Stimulated activated CD8-positive, alpha-beta memory T cell treated with anti-CD3 and anti-CD28 coated beads, Interleukin-15, amount 100 ng/mL, for 1 hour (primary cell): ENCODE data around the gene HSD17B10.
"Not testable (repeated sequence)": the region's sequence is repeated elsewhere in the genome, so short reads cannot be mapped to it uniquely, and the experiment has no call there.

Experiments used
- DNase-seq: peaks from one replicate; pipeline ENCODE4 v3.0.0-alpha.2; 2020; ENCODE audit warnings: low read depth

HSD17B10 gene

DNA sequence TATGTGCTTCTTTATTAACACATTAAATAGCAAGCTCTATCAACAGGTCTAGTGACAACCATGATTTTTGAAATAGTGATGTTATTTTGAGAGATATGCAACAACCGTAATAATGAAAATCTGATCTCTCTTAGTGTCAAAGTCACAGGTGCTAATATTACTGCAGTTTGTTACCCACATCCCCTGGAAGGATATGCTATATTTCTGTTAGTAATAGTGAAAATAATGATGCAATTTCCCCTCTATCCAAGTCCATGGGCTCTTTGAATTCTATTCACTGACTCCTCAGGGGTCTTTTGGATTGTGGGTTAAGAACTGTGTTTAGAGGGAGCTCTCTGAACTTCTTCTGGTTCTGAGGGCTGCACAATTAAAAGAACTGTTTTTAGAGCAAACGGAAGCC is 3.0 kb upstream of the HSD17B10 start:
- no peak for DNase-seq

DNA sequence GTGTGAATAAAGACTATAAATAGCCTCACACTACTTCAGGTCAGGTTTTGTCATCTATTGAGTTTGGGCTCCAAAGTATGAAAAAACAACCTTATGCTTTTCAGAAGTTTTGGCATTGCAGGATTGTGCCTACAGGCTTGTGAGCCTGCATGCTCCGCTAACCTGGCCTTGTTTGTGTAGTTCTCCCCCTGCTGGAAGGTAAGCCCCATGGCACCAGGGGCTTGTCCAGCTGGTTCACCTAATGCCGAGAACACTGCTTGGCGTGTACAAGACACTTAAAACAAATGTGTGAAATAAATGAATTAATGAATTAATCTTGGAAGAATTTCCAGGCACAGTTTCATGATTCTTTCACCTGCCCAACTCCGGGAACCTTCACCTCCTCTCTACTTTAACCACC is 1.8 kb upstream of the HSD17B10 start:
- peak; percentile 24 for DNase-seq

DNA sequence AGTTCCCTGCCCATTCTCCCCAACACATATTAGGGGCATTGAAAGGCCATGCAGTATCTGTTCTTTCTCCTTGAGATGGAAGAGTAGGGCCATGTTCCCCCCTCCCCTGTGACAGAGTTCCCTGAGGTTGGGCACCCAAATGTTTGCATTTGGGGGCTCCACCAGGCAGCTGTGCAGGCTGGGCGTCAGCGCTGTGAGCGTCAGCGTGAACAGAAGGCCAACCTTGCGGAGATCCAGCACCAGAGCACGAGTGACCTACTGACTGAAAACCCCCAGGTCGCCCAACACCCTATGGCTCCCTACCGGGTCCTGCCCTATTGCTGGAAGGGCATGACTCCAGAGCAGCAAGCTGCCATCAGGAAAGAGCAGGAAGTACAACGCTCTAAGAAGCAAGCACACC is 3.9 kb downstream of the HSD17B10 start:
- DNase-seq, result no peak

DNA sequence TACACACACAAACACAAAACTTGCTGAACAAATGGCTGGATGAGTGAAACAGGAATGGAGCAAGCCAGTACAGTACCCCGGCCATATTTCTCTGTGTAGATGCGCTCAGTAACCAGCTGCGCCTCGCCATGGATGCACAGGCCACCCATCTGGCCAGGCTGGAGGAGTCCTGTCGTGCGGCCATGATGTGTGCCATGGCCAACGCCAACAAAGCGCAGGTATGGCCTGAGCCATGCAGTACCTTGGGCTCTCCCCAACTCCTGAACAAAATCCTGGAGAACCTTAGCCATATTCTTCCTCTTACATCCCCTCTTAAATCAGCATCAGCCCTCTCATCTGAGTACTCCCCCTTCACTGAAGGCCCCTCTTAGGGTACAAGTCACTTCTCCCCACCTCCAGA is 4.4 kb downstream of the HSD17B10 start:
- no peak for DNase-seq

DNA sequence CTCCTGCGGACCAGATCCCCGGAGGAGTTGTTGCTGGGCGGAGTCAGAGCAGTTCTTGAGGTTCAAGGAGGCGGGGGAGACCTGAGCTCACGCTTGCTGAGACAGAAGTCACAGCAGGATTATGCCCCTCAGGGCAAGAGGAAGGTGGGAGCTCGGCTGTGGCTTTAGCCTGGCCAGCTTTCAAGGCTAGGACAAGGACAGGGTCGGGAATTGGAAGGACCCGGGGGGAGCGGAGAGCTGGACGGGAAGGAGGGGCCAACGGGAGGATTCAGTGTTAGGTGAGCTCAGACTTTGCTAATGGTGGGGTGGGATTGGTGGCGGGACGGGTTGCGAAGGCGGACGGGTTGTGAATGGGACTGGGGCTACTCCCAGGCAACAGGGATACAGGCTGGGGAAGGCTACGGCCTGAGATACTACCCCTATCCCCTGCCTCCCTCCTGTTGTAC is 11.3 kb downstream of the HSD17B10 start, which contains the start of gene RIBC1:
Gene RIBC1, plus strand, starts transcription at position 13 of the 446 bp plus-strand sequence. CDS start 3,404 bp downstream, outside the sequence.
- DNase-seq, result no peak

DNA sequence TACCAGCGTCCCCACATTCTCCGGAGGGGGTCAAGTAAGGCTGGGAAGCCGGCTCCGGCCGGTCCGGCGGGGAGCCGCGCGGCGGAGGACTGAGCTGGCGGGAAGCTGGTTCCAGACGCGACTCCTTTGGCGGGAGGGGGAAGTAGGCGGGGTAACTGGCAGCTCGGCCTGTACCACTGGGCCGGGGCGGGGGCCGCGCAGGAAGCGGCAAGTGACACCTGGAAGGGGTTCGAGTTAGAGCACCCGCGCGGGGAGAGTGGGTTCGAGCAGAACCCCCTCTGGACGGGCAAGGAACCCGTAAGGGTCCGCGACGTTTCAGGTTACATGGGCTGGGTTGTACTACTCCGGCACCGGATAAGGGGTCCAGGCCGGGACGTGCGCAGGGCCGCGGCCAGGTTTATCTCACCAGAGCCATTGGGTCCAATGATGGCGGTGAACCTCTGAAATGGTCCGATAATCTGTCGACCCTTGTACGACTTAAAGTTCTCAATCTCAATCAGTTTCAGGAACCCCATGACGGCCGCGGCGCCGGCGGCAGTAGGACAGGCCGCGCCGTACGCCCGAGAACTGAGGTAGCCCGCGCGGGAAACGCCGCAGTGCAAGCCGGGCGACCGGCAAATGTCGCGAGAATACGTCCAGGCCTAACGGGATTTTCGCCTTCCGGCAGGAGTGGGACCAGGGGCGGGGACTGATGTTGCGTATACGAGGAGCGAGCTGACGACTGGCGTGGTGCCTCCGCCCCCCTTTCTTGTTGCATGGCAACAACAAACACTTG is 11.9 kb downstream of the HSD17B10 start, which contains the start of gene SMC1A:
Gene SMC1A, minus strand, starts transcription at position 569 of the 775 bp plus-strand sequence. Its CDS starts 54 bp downstream, at position 515.
- DNase-seq, result peak; percentile 80

DNA sequence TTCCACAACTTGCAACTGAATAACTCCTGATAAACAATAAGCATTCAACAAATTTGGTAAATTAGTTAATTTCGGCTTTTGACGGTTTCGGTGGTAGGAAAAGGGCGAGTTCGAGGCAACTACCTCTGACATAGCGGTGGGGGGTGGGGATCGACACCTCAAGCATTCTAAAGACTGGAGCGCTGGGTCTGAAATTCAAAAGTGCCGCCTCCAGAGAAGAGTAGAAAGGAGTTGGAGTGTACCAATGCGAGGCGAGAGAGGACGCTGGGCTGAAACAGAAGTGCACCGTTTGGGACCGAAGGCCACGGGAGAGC is 12.4 kb downstream of the HSD17B10 start:
- DNase-seq, result no peak

DNA sequence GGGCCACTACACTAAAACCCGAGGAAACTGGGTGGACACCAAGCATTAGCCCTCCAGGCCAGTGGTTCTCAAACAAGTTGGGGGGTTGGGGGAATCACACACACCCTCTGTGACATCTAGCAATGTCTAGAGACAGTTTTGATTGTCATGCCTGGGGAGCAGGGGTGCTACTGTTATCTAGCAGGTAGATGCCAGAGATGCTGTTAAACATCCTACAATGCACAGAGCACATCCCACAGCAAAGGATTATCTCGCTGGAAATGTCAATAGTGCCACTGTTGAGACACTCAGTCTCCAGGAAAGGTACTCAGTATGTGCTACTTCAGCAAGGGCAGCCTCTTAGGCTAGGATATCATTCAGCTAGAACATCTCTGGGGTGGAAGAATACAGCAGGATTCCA is 13.0 kb downstream of the HSD17B10 start:
- no peak for DNase-seq

DNA sequence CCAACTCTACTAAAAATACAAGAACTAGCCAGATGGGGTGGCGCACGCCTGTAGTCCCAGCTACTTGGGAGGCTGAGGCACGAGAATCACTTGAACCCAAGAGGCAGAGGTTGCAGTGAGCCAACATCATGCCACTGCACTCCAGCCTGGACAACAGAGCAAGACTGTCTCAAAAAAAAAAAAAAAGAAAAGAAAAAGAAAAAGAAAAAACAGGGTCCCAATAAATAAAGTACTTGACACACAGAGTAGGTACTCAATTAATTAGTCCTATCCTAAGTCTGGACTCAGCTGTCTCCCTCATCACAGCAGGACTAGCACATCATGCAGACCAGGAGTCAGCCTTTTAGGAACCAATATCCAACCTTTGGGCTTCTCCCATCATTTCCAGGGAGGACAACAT is 13.8 kb downstream of the HSD17B10 start:
- not testable (repeated sequence) for DNase-seq

DNA sequence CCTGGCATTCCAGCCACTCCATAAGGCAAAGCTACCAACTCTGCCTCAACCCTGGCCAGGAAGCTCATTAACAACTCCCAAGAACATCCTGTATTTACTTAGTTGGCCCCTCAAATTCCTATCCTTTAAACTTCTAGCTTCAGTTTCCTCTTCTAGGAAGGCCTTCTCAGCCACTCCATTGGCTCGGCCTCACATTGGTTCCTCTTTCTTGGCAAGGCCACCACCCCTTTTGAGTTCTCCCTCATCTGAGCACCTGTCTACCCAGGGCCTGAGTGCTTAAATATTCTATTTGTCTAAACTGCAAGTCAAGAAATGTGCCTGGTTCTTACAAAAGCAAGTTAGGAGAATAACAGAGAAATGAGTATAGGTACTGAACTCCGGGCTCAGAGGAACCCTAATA is 21.7 kb downstream of the HSD17B10 start:
- no peak for DNase-seq

DNA sequence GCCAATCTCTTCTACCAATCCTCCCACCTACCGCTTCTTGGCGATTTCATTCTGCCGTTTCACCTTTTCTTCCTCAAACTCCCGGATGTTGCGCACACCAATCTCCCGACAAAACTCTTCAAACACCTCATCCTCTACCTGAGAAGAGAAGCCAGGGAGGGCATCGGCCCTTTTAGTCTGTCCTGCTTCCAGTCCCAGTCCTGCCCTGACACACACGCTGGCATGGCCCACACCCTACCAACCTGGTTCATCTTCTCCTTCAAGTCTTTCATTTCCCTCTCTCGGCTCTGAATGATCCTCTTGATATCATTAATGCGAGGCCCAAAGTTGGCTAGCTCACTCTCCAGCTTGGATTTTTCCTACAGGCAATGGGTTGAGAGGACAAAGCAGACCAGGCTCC is 30.6 kb downstream of the HSD17B10 start:
- DNase-seq, result no peak

DNA sequence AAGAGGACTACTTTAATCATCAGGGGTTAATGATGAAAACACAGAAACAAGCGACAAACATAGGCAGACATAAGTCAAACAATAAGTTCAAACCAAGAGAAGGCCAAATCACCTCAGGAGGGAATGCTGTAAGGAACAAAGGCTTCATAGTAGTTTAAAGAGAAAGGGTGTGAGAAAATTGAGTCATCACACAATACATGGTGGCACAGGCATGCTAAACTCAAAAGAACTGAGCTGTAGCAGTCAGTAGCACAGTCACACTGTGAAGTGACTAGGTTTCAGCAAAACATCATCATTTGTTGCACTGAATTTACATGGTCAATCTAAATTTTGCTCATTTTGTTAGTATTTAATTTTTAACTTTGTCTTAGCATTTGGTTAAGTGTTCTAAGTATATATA is 36.0 kb downstream of the HSD17B10 start:
- DNase-seq, result no peak

DNA sequence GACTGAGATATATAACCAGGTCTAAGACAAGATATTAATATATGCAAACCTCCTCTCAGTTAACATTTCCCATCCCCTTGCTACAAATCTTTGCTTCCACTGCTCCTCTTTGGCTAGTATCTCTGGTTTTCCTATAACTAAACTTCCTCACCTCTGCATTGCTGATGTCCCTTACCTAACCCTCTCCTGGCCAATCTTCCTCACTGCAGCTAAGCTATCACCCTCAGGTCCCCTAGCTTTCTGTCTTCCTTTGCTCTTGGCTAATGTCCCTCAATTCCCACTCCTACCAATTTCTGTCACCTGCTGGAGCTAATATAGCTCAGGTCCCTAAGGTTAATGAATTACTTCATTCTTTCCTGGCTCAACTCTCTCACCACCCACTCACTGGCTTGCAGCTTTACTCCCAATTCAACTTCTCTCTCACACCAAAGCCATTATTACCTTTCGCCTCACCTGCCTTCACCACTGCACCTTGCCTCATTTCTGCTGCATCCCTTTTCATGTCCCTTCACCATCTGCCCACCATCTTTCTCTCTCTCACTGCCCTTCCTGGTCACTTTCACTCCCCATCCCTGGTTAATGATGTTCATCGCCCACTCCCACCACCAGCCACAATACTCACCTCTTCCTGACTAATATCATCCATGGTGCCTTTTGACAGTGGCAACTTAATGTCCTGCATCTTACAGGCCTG is 38.4 kb downstream of the HSD17B10 start:
- no peak for DNase-seq

DNA sequence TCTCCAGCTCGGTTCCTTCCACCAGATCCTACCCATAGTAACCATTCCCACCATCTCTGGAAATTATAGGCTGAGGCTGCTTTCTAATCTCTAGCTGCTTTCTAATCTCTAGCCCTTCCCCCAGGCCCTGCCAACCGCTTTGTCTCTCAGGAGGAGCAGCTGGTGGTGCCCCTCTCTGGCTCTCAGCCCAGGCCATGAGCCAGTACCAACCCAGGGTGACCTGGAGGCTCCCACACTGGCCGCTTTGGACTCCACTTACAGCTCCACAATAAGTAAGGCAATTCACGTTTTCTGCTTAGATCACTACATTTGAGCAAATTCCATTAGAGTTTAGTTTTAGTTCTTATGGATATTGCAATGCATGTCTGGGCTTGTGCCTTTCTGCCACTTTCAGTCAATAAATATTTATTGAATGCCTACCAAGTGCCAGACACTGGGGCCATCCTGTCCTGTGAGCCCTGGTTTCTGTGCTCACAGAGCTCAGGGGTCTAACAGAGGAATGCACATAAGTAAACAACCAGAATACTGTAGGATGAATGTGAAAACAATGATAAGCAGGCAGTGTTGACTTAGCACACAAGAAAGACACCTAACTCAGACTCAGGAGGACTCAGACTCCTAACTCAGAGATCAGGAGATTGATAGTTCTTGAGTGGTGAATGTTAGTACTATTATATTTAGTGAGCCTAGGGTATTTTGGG is 50.6 kb downstream of the HSD17B10 start:
- no peak for DNase-seq
